22Rv1 (cell line): Measurements from ENCODE around the gene CCT2.

Experiments used
- ZFX ChIP-seq: fragments of 450-650 bp; IDR thresholded peaks from 2 replicates; pipeline ENCODE4 v1.6.1; 2017; ENCODE audit warnings: antibody characterized with exemption, borderline replicate concordance
- TF ChIP-seq, protein P1 (sequence below): fragments of 450-650 bp; IDR thresholded peaks from 2 replicates; pipeline ENCODE4 v1.5.1; 2017; ENCODE audit warnings: mild to moderate bottlenecking

DNA sequence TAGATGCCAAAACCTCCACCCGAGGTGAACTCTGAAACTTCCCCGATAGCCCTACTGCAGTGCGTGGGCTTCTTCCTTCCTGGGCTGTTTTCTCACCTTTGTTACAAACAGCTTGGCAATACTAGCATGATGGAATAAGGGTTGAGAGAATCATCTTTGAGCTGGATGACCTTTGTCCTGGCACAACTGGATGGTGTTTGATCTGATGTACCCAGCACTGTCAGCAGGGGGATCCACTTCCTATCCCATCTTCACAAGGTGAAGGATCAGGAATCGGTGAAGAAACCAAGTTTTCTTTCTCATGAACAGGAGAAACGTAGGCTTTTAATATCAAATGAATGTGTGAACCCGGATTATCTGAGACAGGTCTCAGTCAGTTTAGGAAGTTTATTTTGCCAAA lies 44.9 kb downstream of the CCT2 start:
- TF ChIP-seq, protein P1, sequence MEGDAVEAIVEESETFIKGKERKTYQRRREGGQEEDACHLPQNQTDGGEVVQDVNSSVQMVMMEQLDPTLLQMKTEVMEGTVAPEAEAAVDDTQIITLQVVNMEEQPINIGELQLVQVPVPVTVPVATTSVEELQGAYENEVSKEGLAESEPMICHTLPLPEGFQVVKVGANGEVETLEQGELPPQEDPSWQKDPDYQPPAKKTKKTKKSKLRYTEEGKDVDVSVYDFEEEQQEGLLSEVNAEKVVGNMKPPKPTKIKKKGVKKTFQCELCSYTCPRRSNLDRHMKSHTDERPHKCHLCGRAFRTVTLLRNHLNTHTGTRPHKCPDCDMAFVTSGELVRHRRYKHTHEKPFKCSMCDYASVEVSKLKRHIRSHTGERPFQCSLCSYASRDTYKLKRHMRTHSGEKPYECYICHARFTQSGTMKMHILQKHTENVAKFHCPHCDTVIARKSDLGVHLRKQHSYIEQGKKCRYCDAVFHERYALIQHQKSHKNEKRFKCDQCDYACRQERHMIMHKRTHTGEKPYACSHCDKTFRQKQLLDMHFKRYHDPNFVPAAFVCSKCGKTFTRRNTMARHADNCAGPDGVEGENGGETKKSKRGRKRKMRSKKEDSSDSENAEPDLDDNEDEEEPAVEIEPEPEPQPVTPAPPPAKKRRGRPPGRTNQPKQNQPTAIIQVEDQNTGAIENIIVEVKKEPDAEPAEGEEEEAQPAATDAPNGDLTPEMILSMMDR: peak; percentile 62
- TF ChIP-seq ZFX: no peak
